ENCODE data around the gene EPHA8. TPM values are rescaled to one million over a fixed set of nuclear protein-coding genes. Genes with fewer than 3 reads are reported as not detected.

The EPHA8 gene
- total RNA-seq, 1 experiment from 2014 or later, result not detected

GRCh38 chr1:22643928-22644327 lies 80.6 kb downstream of the EPHA8 start:
- Histone ChIP-seq H3K79me2 (ENCODE audit: low read depth) (no peaks in the 10 kb centered on the region), H3K4me3 (no peak overlapping the region), H3K9me3 (ENCODE audit: insufficient read depth, low read depth) (no peaks in the 10 kb centered on the region), H4K20me1 (ENCODE audit: insufficient read depth) (no peaks in the 10 kb centered on the region), H3K27ac (no peak overlapping the region), H3K4me2 (no peak overlapping the region), H3F3A (ENCODE audit: insufficient read depth, low read depth) (no peaks in the 10 kb centered on the region), H3K4me1 (replicated peaks; ENCODE audit: insufficient read depth) (peaks cover 13% of the 10 kb centered on the region), H3K9me2 (ENCODE audit: insufficient read depth) (no peaks in the 10 kb centered on the region), H2AFZ (no peak overlapping the region), H3K36me3 (ENCODE audit: low read depth) (no peaks in the 10 kb centered on the region), H3K27me3 (ENCODE audit: insufficient read depth, low read depth) (no peaks in the 10 kb centered on the region)
- CTCF ChIA-PET, result no interaction called here
- BruUV-seq (replicated peaks), result no TSS peak
- no peak for DNase-seq
- POLR2A ChIA-PET (ENCODE audit: unreplicated experiment), result no interaction called here
- TF ChIP-seq CTCF (conservative IDR thresholded peaks at IDR 0.05) (no peak), EZH2 (IDR thresholded peaks at IDR 0.05; ENCODE audit: low read depth) (no peak)
- intact Hi-C loops (cut with micrococcal nuclease; ENCODE audit: unreplicated experiment), result loop anchor here (5.0 to 10.0 kb wide), 3 partner anchors 102 to 1409 kb away; no protein-coding TSS in a partner anchor

GRCh38 chr1:22645931-22646330 lies 82.6 kb downstream of the EPHA8 start:
- CTCF ChIA-PET, result no interaction called here
- Histone ChIP-seq H3K36me3 (ENCODE audit: low read depth) (no peaks in the 10 kb centered on the region), H3K79me2 (ENCODE audit: low read depth) (no peaks in the 10 kb centered on the region), H3K4me3 (no peak overlapping the region), H2AFZ (no peak overlapping the region), H3K27me3 (ENCODE audit: insufficient read depth, low read depth) (no peaks in the 10 kb centered on the region), H3K9me2 (ENCODE audit: insufficient read depth) (no peaks in the 10 kb centered on the region), H3F3A (ENCODE audit: insufficient read depth, low read depth) (no peaks in the 10 kb centered on the region), H3K9me3 (ENCODE audit: insufficient read depth, low read depth) (no peaks in the 10 kb centered on the region), H4K20me1 (ENCODE audit: insufficient read depth) (no peaks in the 10 kb centered on the region), H3K4me2 (peak overlapping the region; percentile 47), H3K27ac (peak overlapping the region; percentile 55; the same call in 1 of the 2 replicates), H3K4me1 (replicated peaks; ENCODE audit: insufficient read depth) (peaks cover 13% of the 10 kb centered on the region)
- POLR2A ChIA-PET (ENCODE audit: unreplicated experiment), result no interaction called here
- intact Hi-C loops (cut with micrococcal nuclease; ENCODE audit: unreplicated experiment), result loop anchor here (10.0 kb wide), 2 partner anchors 511 to 1411 kb away; no protein-coding TSS in a partner anchor
- no peak for DNase-seq
- no TSS peak for BruUV-seq (replicated peaks)
- TF ChIP-seq CTCF (conservative IDR thresholded peaks at IDR 0.05), result no peak
- no peak for TF ChIP-seq EZH2 (IDR thresholded peaks at IDR 0.05; ENCODE audit: low read depth)

- H3K4me3 ChIP-seq, result no peak overlapping the region
- no peaks in the 10 kb centered on the region for H3K27me3 ChIP-seq (ENCODE audit: insufficient read depth, low read depth)
- H3K9me2 ChIP-seq (ENCODE audit: insufficient read depth), result no peaks in the 10 kb centered on the region
- ChIA-PET POLR2A (ENCODE audit: unreplicated experiment) (no interaction called here), CTCF (no interaction called here)
- DNase-seq, result peak in 1 of 2 experiments; percentile 79
- H3F3A ChIP-seq (ENCODE audit: insufficient read depth, low read depth), result no peaks in the 10 kb centered on the region
- H3K4me1 ChIP-seq (replicated peaks; ENCODE audit: insufficient read depth), result peaks cover 13% of the 10 kb centered on the region
- H3K27ac ChIP-seq, result peak overlapping the region; percentile 55
- H2AFZ ChIP-seq, result no peak overlapping the region
- H3K79me2 ChIP-seq (ENCODE audit: low read depth), result no peaks in the 10 kb centered on the region
- no peaks in the 10 kb centered on the region for H3K9me3 ChIP-seq (ENCODE audit: insufficient read depth, low read depth)
- no peaks in the 10 kb centered on the region for H4K20me1 ChIP-seq (ENCODE audit: insufficient read depth)
- H3K36me3 ChIP-seq (ENCODE audit: low read depth), result no peaks in the 10 kb centered on the region
- BruUV-seq (replicated peaks), result no TSS peak
- TF ChIP-seq EZH2 (IDR thresholded peaks at IDR 0.05; ENCODE audit: low read depth), result no peak
- TF ChIP-seq CTCF (conservative IDR thresholded peaks at IDR 0.05), result no peak
- peak overlapping the region; percentile 47 for H3K4me2 ChIP-seq
- intact Hi-C loops (cut with micrococcal nuclease; ENCODE audit: unreplicated experiment), result loop anchor here (10.0 kb wide), 2 partner anchors 512 to 1412 kb away; no protein-coding TSS in a partner anchor
Measured at GRCh38 chr1:22646384-22646783, 83.1 kb downstream of the EPHA8 start.
